Endothelial cell of umbilical vein (primary cell): Measurements from ENCODE around the gene CD300LB. TPM values are rescaled to one million over a fixed set of nuclear protein-coding genes. Genes with fewer than 3 reads are reported as not detected.

ENCODE experiments used
- BruUV-seq: library from RNA; stranded (reverse); fragments of 400-500 nt; replicated peaks from 2 replicates; lab custom pipeline; 2021; lab: Mats Ljungman, UMichigan
- CTCF ChIA-PET: fragments of 300-600, 350-600 bp; sonication (Branson Sonifier 250); formaldehyde crosslinking; loops from one replicate; lab custom pipeline; 2021; ENCODE audit warnings: antibody characterized with exemption, inconsistent platforms; lab: Charles Lee
- POLR2A ChIA-PET: fragments of 300-600, 350-600 bp; sonication (Branson Sonifier 250); formaldehyde crosslinking; loops from one replicate; lab custom pipeline; 2021; ENCODE audit warnings: antibody characterized with exemption, inconsistent platforms; lab: Charles Lee
- DNase-seq: peaks from one replicate; pipeline ENCODE4 v3.0.0-alpha.2; 2011; ENCODE audit warnings: low read depth, low spot score
- FAIRE-seq: peaks from 2 replicates; lab custom pipeline; 2011; peaks lifted over from hg19 to GRCh38; lab: Jason Lieb, UNC
- H2AFZ ChIP-seq: 2 replicates; pipeline ENCODE4 v1.6.0; 2012; ENCODE audit warnings: low read depth, low read length, control low read depth, inconsistent platforms
- H3K27ac ChIP-seq: 2 replicates; pipeline ENCODE4 v1.5.1; 2011; ENCODE audit warnings: low read depth, mild to moderate bottlenecking, control low read depth, low read length, moderate library complexity; ENCODE audit not compliant: insufficient read depth
- H3K27me3 ChIP-seq, 2 experiments: 2 replicates each; pipeline versions ENCODE4 v1.6.0 to v1.6.1; 2011; ENCODE audit warnings: low read length in 2 of 2, mixed read lengths in 1 of 2; ENCODE audit not compliant: control insufficient read depth in 2 of 2, insufficient read depth in 2 of 2
- H3K36me3 ChIP-seq, 2 experiments: 2 replicates in 1 of 2; 3 replicates in 1 of 2; pipeline ENCODE4 v1.5.1; 2011; ENCODE audit warnings: low read length in 2 of 2, mild to moderate bottlenecking in 1 of 2, moderate library complexity in 1 of 2; ENCODE audit not compliant: control insufficient read depth in 2 of 2, insufficient read depth in 2 of 2; ENCODE audit errors: extremely low read depth in 1 of 2
- H3K4me1 ChIP-seq: 3 replicates; pipeline ENCODE4 v1.5.1; 2011; ENCODE audit warnings: mild to moderate bottlenecking, low read length; ENCODE audit not compliant: control insufficient read depth, insufficient read depth; ENCODE audit errors: extremely low read depth
- H3K4me2 ChIP-seq: 2 replicates; pipeline ENCODE4 v1.6.1; 2011; ENCODE audit warnings: low read length, control low read depth, mixed read lengths; ENCODE audit not compliant: insufficient read depth
- H3K4me3 ChIP-seq, 3 experiments: fragments of 200-600 bp in 1 of 3; sonication (generic), shearing (Covaris generic) in 1 of 3; replicated peaks in 1 of 3; 2 replicates each; pipeline ENCODE4 v1.5.1; 2011 to 2016; ENCODE audit warnings: control low read depth in 3 of 3, low read length in 3 of 3, mild to moderate bottlenecking in 2 of 3, inconsistent platforms in 1 of 3, low read depth in 1 of 3, moderate library complexity in 1 of 3; ENCODE audit not compliant: insufficient read depth in 1 of 3
- H3K79me2 ChIP-seq: 2 replicates; pipeline ENCODE4 v1.6.0; 2012; ENCODE audit warnings: low read length, inconsistent platforms; ENCODE audit not compliant: control insufficient read depth, insufficient read depth
- H3K9ac ChIP-seq: replicated peaks from 2 replicates; pipeline ENCODE3; 2011; ENCODE audit warnings: low read length, control low read depth; ENCODE audit not compliant: insufficient read depth; ENCODE audit errors: extremely low read depth
- H3K9me1 ChIP-seq: replicated peaks from 3 replicates; pipeline ENCODE4 v1.6.0; 2011; ENCODE audit warnings: mild to moderate bottlenecking, low read length; ENCODE audit not compliant: control insufficient read depth, insufficient read depth; ENCODE audit errors: extremely low read depth
- H3K9me3 ChIP-seq: replicated peaks from 2 replicates; pipeline ENCODE4 v1.5.1; 2012; ENCODE audit warnings: low read length, inconsistent platforms; ENCODE audit not compliant: control insufficient read depth, insufficient read depth
- H4K20me1 ChIP-seq: replicated peaks from 2 replicates; pipeline ENCODE3; 2011; ENCODE audit warnings: mild to moderate bottlenecking, low read length; ENCODE audit not compliant: control insufficient read depth, insufficient read depth; ENCODE audit errors: extremely low read depth
- EZH2 ChIP-seq: IDR thresholded peaks from 2 replicates; pipeline ENCODE4 v1.6.1; 2012; ENCODE audit warnings: borderline replicate concordance, low read depth, mild to moderate bottlenecking, moderate library complexity, low read length, inconsistent platforms; ENCODE audit not compliant: severe bottlenecking
- FOS ChIP-seq: IDR thresholded peaks from 2 replicates; pipeline ENCODE4 v1.6.1; 2011; ENCODE audit warnings: mild to moderate bottlenecking, low read length, moderate library complexity, borderline replicate concordance; ENCODE audit not compliant: insufficient read depth
- GATA2 ChIP-seq: IDR thresholded peaks from 2 replicates; pipeline ENCODE4 v1.7.0; 2011; ENCODE audit warnings: low read depth, mild to moderate bottlenecking, moderate library complexity, mixed read lengths, low read length; ENCODE audit not compliant: insufficient read length, insufficient read depth
- JUN ChIP-seq: IDR thresholded peaks from 2 replicates; pipeline ENCODE4 v1.6.1; 2011; ENCODE audit warnings: borderline replicate concordance, low read depth; ENCODE audit not compliant: insufficient read length, insufficient read depth
- MAX ChIP-seq: IDR thresholded peaks from 2 replicates; pipeline ENCODE4 v1.6.1; 2011; ENCODE audit not compliant: insufficient read depth, insufficient read length
- MYC ChIP-seq: IDR thresholded peaks from one replicate; pipeline ENCODE4 v1.6.1; 2011; ENCODE audit warnings: mild to moderate bottlenecking, low read depth, low read length
- POLR2A ChIP-seq: IDR thresholded peaks from 2 replicates; pipeline ENCODE4 v1.6.1; 2012; ENCODE audit warnings: low read depth, mild to moderate bottlenecking, control low read depth, low read length
- POLR2AphosphoS5 ChIP-seq: IDR thresholded peaks from 2 replicates; pipeline ENCODE4 v1.6.1; 2012; ENCODE audit warnings: low read depth, mild to moderate bottlenecking, control low read depth, low read length, moderate library complexity; ENCODE audit not compliant: insufficient read depth
- dilution Hi-C: fragments of 300-500 bp; cut with MboI; formaldehyde crosslinking; loops from one replicate; pipeline ENCODE4 v1.15.0; 2019; ENCODE audit warnings: low sequenced_read_pairs; ENCODE audit not compliant: extremely low pct_ligation_motif_present
- intact Hi-C: fragments of 100-400 bp; cut with micrococcal nuclease; formaldehyde crosslinking; loops from one replicate; pipeline ENCODE4 v1.10.0; 2022
- polyA plus RNA-seq, 4 experiments: library from polyadenylated mRNA; depleted of rRNA in 3 of 4; stranded (reverse) in 3 of 4; unstranded in 1 of 4; fragments of >200 nt; gene quantifications; 2 replicates each; pipeline versions ENCODE4 v1.2.1 to v1.2.3, GENCODE V29; 2011 to 2012; ENCODE audit warnings: missing spikeins in 1 of 4
- total RNA-seq: library from RNA; stranded (reverse); gene quantifications from 2 replicates; pipeline ENCODE4 v1.2.3, GENCODE V29; 2021
- TF ChIP-seq, protein P1 (sequence below), 2 donors: IDR thresholded peaks; 1 replicate in 1 of 2; 2 replicates in 1 of 2; pipeline ENCODE4 v1.5.1; 2011; ENCODE audit warnings: low read length in 2 of 2, mild to moderate bottlenecking in 2 of 2, moderate library complexity in 2 of 2, control low read depth in 1 of 2, inconsistent platforms in 1 of 2, low read depth in 1 of 2; ENCODE audit not compliant: insufficient read depth in 1 of 2; ENCODE audit errors: extremely low read depth in 1 of 2

The CD300LB gene
- total and polyA plus RNA-seq, 2 donors (not counting 3 experiments of a cell fraction or from before 2014, with no cell fraction given) = not detected

DNA sequence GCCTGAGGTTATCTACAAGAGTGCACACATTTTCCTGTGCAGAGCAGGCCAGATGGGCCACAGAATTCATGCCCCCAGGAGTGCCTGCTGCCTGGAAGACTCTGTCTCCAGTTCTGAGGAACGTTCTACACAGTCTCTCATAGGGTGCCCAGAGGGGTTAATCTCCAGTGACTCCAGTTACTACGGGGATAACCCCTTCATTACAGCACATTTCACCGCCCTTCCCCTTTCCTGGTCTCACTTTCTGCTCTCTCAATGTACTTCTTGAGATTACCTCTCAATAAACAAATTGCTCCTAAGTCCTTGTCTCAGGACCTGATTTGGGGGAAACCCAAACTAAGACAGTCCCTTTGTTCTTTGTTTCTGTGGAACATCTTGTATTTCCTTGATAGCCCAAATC, 30.3 kb upstream of the CD300LB start:
- dilution Hi-C loops (no loop called here), intact Hi-C loops (no loop called here)
- H3K36me3 ChIP-seq = no peaks in the 10 kb centered on the region
- ChIA-PET CTCF (no interaction called here), POLR2A (no interaction called here)
- no peak overlapping the region for H3K9ac ChIP-seq
- FAIRE-seq (no peak), DNase-seq (no peak)
- no peak overlapping the region for H3K4me2 ChIP-seq
- H3K4me3 ChIP-seq = no peak overlapping the region
- no peaks in the 10 kb centered on the region for H3K4me1 ChIP-seq
- no peaks in the 10 kb centered on the region for H3K79me2 ChIP-seq
- H2AFZ ChIP-seq = no peak overlapping the region
- H3K9me3 ChIP-seq = no peaks in the 10 kb centered on the region
- H3K9me1 ChIP-seq = no peaks in the 10 kb centered on the region
- no TSS peak for BruUV-seq
- no peak for TF ChIP-seq FOS
- TF ChIP-seq, protein P1, sequence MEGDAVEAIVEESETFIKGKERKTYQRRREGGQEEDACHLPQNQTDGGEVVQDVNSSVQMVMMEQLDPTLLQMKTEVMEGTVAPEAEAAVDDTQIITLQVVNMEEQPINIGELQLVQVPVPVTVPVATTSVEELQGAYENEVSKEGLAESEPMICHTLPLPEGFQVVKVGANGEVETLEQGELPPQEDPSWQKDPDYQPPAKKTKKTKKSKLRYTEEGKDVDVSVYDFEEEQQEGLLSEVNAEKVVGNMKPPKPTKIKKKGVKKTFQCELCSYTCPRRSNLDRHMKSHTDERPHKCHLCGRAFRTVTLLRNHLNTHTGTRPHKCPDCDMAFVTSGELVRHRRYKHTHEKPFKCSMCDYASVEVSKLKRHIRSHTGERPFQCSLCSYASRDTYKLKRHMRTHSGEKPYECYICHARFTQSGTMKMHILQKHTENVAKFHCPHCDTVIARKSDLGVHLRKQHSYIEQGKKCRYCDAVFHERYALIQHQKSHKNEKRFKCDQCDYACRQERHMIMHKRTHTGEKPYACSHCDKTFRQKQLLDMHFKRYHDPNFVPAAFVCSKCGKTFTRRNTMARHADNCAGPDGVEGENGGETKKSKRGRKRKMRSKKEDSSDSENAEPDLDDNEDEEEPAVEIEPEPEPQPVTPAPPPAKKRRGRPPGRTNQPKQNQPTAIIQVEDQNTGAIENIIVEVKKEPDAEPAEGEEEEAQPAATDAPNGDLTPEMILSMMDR (IDR thresholded peaks at IDR 0.05; ENCODE audit: extremely low read depth in 1 of 2, insufficient read depth in 1 of 2, low read depth in 1 of 2, low read length in 2 of 2) = no peak
- TF ChIP-seq JUN = no peak
- no peak for TF ChIP-seq MAX
- no peaks in the 10 kb centered on the region for H4K20me1 ChIP-seq
- no peaks in the 10 kb centered on the region for H3K27me3 ChIP-seq
- H3K27ac ChIP-seq = no peak overlapping the region

- Histone ChIP-seq H3K9ac (no peak overlapping the region), H3K9me3 (no peaks in the 10 kb centered on the region), H3K79me2 (no peaks in the 10 kb centered on the region), H4K20me1 (no peaks in the 10 kb centered on the region), H3K27ac (no peak overlapping the region), H3K36me3 (no peaks in the 10 kb centered on the region), H3K4me1 (no peaks in the 10 kb centered on the region), H3K4me3 (no peak overlapping the region), H2AFZ (no peak overlapping the region), H3K4me2 (no peak overlapping the region), H3K9me1 (no peaks in the 10 kb centered on the region), H3K27me3 (no peaks in the 10 kb centered on the region)
- DNase-seq (no peak), FAIRE-seq (no peak)
- no TSS peak for BruUV-seq
- ChIA-PET POLR2A (no interaction called here), CTCF (no interaction called here)
- dilution Hi-C loops = no loop called here
- intact Hi-C loops = no loop called here
- TF ChIP-seq GATA2 = no peak
- no peak for TF ChIP-seq MAX
- no peak for TF ChIP-seq FOS
- TF ChIP-seq JUN = no peak
- no peak for TF ChIP-seq EZH2
- no peak for TF ChIP-seq POLR2A
- no peak for TF ChIP-seq MYC
- TF ChIP-seq, protein P1 (IDR thresholded peaks at IDR 0.05; ENCODE audit: extremely low read depth in 1 of 2, insufficient read depth in 1 of 2, low read depth in 1 of 2, low read length in 2 of 2) = no peak
- TF ChIP-seq POLR2AphosphoS5 = no peak
Measured at GRCh38 chr17:74558882-74559519, 27.7 kb upstream of the CD300LB start.
